ENCODE results near the gene KCNIP3.
"Not testable (repeated sequence)": the region's sequence is repeated elsewhere in the genome, so short reads cannot be mapped to it uniquely, and the experiment has no call there.

KCNIP3 gene

DNA sequence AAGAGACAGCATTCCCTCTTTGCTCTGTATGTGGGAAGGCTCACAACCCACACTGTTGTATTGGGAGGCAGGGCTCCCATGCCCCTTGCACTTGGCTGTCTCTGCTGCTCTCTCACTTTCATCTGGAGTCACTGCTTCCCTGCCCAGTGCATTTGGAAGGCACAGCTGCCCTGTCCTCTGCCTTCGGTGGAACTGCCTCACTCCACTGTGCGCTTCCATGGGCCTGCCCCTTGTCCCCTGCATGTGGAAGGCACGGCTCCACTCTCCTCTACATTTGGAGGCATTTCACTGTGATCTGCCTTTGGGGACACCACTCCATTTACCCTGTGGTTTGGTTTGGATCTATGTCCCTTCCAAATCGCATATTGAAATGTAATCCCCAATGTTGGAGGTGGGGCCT lies 32.0 kb upstream of the KCNIP3 start:
- no peak for DNase-seq (ENCODE audit: low read depth)
- TF ChIP-seq, protein P1, sequence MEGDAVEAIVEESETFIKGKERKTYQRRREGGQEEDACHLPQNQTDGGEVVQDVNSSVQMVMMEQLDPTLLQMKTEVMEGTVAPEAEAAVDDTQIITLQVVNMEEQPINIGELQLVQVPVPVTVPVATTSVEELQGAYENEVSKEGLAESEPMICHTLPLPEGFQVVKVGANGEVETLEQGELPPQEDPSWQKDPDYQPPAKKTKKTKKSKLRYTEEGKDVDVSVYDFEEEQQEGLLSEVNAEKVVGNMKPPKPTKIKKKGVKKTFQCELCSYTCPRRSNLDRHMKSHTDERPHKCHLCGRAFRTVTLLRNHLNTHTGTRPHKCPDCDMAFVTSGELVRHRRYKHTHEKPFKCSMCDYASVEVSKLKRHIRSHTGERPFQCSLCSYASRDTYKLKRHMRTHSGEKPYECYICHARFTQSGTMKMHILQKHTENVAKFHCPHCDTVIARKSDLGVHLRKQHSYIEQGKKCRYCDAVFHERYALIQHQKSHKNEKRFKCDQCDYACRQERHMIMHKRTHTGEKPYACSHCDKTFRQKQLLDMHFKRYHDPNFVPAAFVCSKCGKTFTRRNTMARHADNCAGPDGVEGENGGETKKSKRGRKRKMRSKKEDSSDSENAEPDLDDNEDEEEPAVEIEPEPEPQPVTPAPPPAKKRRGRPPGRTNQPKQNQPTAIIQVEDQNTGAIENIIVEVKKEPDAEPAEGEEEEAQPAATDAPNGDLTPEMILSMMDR (conservative IDR thresholded peaks at IDR 0.05; ENCODE audit: low read depth, low read length), result no peak
- no peak overlapping the region for H3K4me3 ChIP-seq (ENCODE audit: low read depth, low read length)

DNA sequence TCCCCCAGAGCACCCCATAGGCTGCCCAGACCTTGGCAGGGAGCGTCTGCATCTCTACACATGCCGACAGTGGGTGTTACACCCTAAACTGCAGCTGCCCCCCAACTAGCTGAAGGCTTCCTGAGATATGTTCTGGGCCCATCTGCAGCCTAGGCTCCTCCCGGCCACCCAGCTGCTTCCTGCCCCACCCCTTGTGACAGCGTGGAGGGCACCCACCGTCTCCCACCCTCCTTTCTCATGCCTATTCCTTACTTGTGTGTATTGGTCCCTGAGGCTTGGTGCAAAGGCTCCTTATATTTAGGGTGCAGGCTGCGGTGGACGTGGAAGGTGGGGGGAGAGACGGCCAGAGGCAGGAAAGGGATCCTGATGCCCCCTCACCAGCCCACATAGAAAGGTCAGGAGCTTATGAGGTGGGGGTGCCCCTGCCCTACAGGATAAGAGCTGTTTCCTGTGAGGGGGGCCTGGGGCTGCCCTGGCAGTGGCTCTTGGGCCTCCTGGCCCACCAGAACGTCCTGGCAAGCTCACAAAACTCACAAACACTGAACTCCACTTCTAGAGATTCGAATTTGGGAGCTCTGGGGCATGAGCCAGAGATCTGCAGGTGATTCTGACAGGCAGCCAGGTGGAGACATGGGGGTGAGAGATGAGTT lies 30.2 kb upstream of the KCNIP3 start:
- no peak for DNase-seq (ENCODE audit: low read depth)
- TF ChIP-seq, protein P1 (conservative IDR thresholded peaks at IDR 0.05; ENCODE audit: low read depth, low read length), result no peak
- H3K4me3 ChIP-seq (ENCODE audit: low read depth, low read length), result no peak overlapping the region

DNA sequence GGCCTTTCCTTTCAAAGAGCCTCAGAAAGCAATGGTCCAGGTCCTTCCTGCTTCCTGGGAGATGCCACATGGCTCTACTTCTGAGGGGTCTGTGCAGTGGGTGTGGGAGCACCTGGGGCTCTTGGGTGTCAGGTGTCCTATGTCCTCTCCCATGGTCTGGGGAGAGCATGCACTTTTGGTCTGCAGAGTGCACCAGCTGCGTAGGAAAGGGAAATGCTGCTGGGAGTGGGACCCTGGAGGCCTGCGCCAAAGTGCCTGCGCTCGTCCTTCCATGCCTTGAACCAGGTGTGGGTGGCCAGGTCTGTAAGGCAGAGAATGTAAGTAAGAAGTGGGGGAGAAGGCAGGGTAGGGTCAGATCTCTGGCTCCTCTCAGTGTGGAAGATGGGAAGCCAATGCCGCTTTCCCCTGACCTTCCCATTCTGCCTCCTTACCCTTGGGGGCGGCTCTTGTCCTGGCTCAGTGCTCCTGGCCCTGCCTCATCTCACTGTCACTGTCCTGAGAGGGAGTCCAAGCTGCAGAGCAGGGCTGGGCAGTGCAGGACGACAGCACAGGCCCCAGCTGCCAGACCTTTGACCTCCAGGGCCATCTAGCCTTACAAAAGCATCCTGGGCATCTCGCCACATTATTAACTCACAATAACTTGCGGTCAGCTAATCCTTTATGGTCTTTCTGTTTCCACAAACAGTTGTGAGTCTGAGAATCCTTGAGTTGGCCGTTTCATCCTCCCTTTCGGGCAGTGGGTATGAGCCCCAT lies 29.5 kb upstream of the KCNIP3 start:
- TF ChIP-seq, protein P1 (conservative IDR thresholded peaks at IDR 0.05; ENCODE audit: low read depth, low read length), result no peak
- peak; percentile 5 for DNase-seq (ENCODE audit: low read depth)
- no peak overlapping the region for H3K4me3 ChIP-seq (ENCODE audit: low read depth, low read length)

DNA sequence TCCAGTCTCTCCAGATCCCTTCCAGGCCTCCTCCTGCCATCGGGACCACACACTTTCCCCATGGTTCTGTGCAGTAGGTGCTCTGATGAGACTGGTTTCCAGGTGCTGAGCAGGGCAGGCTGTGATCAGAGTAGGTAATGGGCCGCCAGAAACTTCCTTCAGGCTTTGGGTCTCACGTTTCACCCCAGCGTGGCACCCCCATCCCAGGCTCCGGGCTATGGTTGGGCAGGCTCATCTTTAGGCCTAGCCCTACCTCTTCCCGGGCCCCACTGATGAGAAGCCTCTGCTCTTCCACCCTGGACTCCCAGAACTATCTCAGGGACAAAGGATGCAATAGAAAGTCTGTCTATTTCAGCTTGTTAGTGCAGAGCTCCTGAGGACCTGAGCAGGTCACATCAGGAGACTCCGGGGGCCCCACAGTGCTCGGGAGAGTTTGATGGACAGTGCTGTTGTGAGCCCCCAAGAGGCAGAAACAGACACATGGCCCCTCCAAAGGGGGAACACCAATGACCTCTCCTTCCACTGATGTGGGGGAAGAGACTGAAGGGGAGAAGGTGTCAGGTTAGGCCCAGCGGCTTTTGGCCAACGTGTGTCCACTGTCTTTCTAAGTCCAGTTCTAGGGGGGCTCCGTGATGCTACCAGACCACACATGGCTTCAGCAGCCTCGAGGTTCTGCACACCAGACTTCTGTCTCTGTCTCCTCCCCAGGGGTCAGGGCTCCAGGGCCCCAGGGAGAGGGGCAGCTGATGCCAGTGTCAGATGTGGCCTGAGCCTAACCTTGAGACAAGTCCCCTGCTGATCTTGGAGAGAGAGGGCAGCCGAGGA lies 28.7 kb upstream of the KCNIP3 start:
- H3K4me3 ChIP-seq (ENCODE audit: low read depth, low read length), result no peak overlapping the region
- TF ChIP-seq, protein P1 (conservative IDR thresholded peaks at IDR 0.05; ENCODE audit: low read depth, low read length), result no peak
- no peak for DNase-seq (ENCODE audit: low read depth)

DNA sequence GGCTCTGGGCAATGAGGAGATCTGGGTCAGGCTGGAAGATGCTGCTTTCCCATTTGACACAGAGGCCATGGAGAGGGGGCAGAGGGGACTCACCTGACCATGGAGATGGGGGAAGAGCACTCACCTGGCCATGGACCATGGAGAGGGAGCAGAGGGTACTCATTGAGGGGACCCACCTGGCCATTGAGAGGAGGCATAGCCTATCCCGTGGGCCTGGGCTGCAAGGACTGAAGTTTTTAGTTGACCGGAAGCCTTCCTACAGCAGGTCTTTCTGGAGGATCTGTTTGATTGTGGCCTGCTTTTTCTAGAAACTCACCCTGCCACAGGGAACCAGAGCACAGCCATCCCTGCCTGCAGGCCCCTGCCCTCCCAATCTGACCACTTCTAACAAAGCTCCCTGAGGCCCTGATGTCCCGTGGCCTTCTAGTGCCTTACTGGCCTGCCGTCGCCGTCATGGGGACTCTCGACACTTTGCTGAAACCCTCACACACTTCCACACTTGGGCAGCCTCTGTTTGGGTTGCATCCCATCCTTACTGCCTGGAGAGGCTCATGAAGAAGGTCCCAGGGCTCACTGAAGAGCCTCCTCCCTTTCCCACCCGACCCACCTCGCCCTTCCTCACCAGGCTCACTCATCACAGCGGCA lies 28.0 kb upstream of the KCNIP3 start:
- H3K4me3 ChIP-seq (ENCODE audit: low read depth, low read length), result no peak overlapping the region
- TF ChIP-seq, protein P1 (conservative IDR thresholded peaks at IDR 0.05; ENCODE audit: low read depth, low read length), result no peak
- DNase-seq (ENCODE audit: low read depth), result no peak

DNA sequence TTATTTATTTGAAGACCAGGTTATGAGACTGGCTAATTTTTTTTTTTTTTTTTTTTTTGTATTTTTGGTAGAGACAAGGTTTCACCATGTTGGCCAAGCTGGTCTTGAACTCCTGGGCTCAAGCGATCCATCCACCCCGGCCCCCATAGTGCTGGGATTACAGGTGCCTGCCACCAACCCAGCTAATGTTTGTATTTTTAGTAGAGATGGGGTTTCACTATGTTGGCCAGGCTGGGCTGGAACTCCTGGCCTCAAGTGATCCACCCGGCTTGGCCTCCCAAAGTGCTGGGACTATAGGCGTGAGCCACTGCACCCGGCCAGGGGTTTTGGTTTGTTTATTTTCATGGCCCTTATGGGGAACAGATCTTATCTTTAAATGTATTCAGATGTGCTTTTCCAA lies 27.4 kb upstream of the KCNIP3 start:
- not testable (repeated sequence) for H3K4me3 ChIP-seq (ENCODE audit: low read depth, low read length); DNase-seq (ENCODE audit: low read depth)

DNA sequence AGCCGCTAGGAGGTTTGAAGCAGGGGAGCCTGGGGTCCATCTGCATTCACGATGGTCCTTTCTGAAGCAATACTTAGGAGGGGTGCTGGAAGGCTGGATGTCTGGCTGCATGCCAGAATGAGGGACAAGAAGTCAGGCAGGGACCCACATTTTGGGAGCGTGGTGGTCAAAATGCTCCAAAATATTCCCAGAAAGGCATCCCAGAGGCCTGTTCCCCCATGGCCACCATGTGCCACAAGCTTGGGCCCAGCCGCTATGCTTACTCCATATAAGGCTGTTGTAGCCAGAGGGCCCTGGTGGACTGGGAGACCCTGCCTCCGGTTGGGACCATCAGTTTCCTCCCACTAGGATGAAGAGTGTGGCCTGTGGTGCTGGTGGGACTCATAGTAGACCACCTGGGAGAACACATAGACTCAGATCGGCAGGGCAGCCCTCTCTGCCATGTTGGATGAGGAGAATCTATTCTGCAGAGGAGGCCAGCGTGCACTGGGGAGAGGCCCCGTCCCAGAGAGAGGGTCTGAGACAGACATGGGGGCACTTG lies 26.5 kb upstream of the KCNIP3 start:
- TF ChIP-seq, protein P1 (conservative IDR thresholded peaks at IDR 0.05; ENCODE audit: low read depth, low read length), result no peak
- no peak overlapping the region for H3K4me3 ChIP-seq (ENCODE audit: low read depth, low read length)
- no peak for DNase-seq (ENCODE audit: low read depth)

Measured in choroid plexus epithelial cell (primary cell).